K562 (cell line): ENCODE results near the gene HNF4A.

ENCODE experiments used
- CBX2 ChIP-seq: fragments of 200-600 bp; sonication (generic); IDR thresholded peaks from one replicate; pipeline ENCODE4 v1.6.1; 2012; ENCODE audit warnings: mild to moderate bottlenecking, low read length, inconsistent platforms; ENCODE audit not compliant: insufficient read depth, poor library complexity, severe bottlenecking
- ELK1 ChIP-seq: sonication (generic); formaldehyde crosslinking; IDR thresholded peaks from 2 replicates; pipeline ENCODE4 v1.8.1; 2022; ENCODE audit warnings: missing genetic modification reagents
- ESRRA ChIP-seq: fragments of 450-650 bp; IDR thresholded peaks from 2 replicates; pipeline ENCODE4 v1.6.1; 2014; ENCODE audit warnings: low read depth, mild to moderate bottlenecking, moderate library complexity, borderline replicate concordance
- HDAC1 ChIP-seq, 2 experiments: fragments of 450-650 bp; IDR thresholded peaks; 2 replicates each; pipeline ENCODE4 v1.6.1; 2016 to 2017; ENCODE audit warnings: inconsistent platforms in 1 of 2, mild to moderate bottlenecking in 1 of 2, moderate library complexity in 1 of 2
- NBN ChIP-seq: fragments of 450-650 bp; IDR thresholded peaks from 2 replicates; pipeline ENCODE4 v1.6.1; 2016; ENCODE audit warnings: low read depth, mild to moderate bottlenecking
- OTX1 ChIP-seq: fragments of 450-650 bp; formaldehyde crosslinking; IDR thresholded peaks from 2 replicates; pipeline ENCODE4 v1.4.0; 2022; ENCODE audit warnings: mild to moderate bottlenecking
- PHF8 ChIP-seq: fragments of 200-600 bp; sonication (generic); IDR thresholded peaks from 2 replicates; pipeline ENCODE4 v1.6.1; 2012; ENCODE audit warnings: mixed run types, mild to moderate bottlenecking, inconsistent platforms, low read length, moderate library complexity, borderline replicate concordance
- RFX5 ChIP-seq: IDR thresholded peaks from 2 replicates; pipeline ENCODE4 v1.6.1; 2011; ENCODE audit warnings: low read depth, mild to moderate bottlenecking, improper control_type of control experiment, low read length
- SNIP1 ChIP-seq: fragments of 450-650 bp; IDR thresholded peaks from 2 replicates; pipeline ENCODE4 v1.7.1; 2017; ENCODE audit warnings: low read depth, mild to moderate bottlenecking
- ZNF12 ChIP-seq: sonication (generic); formaldehyde crosslinking; IDR thresholded peaks from 2 replicates; pipeline ENCODE4 v1.4.0; 2020; ENCODE audit warnings: mild to moderate bottlenecking, missing genetic modification reagents
- TF ChIP-seq, protein P1 (sequence below): fragments of 200-800 bp; sonication (Bioruptor generic); IDR thresholded peaks from 2 replicates; pipeline ENCODE4 v1.6.1; 2016; ENCODE audit warnings: missing genetic modification characterization, missing compliant biosample characterization
- TF ChIP-seq, protein P2 (sequence below), 2 experiments: IDR thresholded peaks; 2 replicates each; pipeline ENCODE4 v1.6.1; 2012; ENCODE audit warnings: improper control_type of control experiment in 2 of 2, low read depth in 2 of 2, low read length in 2 of 2, borderline replicate concordance in 1 of 2
- TF ChIP-seq, protein P3 (sequence below): fragments of 450-650 bp; IDR thresholded peaks from 2 replicates; pipeline ENCODE4 v1.6.1; 2014; ENCODE audit warnings: low read depth, mild to moderate bottlenecking, moderate library complexity, borderline replicate concordance

- no peak for TF ChIP-seq OTX1 (CRISPR knock-in tag)
- TF ChIP-seq CBX2, result no peak
- no peak for TF ChIP-seq PHF8
- TF ChIP-seq ESRRA, result no peak
- no peak for TF ChIP-seq RFX5
- no peak for TF ChIP-seq ZNF12 (CRISPR knock-in tag)
- no peak for TF ChIP-seq HDAC1 (IDR thresholded peaks at IDR 0.05)
- TF ChIP-seq NBN, result no peak
- no peak for TF ChIP-seq SNIP1
- TF ChIP-seq, protein P1, sequence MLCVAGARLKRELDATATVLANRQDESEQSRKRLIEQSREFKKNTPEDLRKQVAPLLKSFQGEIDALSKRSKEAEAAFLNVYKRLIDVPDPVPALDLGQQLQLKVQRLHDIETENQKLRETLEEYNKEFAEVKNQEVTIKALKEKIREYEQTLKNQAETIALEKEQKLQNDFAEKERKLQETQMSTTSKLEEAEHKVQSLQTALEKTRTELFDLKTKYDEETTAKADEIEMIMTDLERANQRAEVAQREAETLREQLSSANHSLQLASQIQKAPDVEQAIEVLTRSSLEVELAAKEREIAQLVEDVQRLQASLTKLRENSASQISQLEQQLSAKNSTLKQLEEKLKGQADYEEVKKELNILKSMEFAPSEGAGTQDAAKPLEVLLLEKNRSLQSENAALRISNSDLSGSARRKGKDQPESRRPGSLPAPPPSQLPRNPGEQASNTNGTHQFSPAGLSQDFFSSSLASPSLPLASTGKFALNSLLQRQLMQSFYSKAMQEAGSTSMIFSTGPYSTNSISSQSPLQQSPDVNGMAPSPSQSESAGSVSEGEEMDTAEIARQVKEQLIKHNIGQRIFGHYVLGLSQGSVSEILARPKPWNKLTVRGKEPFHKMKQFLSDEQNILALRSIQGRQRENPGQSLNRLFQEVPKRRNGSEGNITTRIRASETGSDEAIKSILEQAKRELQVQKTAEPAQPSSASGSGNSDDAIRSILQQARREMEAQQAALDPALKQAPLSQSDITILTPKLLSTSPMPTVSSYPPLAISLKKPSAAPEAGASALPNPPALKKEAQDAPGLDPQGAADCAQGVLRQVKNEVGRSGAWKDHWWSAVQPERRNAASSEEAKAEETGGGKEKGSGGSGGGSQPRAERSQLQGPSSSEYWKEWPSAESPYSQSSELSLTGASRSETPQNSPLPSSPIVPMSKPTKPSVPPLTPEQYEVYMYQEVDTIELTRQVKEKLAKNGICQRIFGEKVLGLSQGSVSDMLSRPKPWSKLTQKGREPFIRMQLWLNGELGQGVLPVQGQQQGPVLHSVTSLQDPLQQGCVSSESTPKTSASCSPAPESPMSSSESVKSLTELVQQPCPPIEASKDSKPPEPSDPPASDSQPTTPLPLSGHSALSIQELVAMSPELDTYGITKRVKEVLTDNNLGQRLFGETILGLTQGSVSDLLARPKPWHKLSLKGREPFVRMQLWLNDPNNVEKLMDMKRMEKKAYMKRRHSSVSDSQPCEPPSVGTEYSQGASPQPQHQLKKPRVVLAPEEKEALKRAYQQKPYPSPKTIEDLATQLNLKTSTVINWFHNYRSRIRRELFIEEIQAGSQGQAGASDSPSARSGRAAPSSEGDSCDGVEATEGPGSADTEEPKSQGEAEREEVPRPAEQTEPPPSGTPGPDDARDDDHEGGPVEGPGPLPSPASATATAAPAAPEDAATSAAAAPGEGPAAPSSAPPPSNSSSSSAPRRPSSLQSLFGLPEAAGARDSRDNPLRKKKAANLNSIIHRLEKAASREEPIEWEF (CRISPR knock-in tag), result no peak
- TF ChIP-seq, protein P2, sequence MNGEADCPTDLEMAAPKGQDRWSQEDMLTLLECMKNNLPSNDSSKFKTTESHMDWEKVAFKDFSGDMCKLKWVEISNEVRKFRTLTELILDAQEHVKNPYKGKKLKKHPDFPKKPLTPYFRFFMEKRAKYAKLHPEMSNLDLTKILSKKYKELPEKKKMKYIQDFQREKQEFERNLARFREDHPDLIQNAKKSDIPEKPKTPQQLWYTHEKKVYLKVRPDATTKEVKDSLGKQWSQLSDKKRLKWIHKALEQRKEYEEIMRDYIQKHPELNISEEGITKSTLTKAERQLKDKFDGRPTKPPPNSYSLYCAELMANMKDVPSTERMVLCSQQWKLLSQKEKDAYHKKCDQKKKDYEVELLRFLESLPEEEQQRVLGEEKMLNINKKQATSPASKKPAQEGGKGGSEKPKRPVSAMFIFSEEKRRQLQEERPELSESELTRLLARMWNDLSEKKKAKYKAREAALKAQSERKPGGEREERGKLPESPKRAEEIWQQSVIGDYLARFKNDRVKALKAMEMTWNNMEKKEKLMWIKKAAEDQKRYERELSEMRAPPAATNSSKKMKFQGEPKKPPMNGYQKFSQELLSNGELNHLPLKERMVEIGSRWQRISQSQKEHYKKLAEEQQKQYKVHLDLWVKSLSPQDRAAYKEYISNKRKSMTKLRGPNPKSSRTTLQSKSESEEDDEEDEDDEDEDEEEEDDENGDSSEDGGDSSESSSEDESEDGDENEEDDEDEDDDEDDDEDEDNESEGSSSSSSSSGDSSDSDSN (IDR thresholded peaks at IDR 0.05; ENCODE audit: borderline replicate concordance in 1 of 2, low read depth in 2 of 2, low read length in 2 of 2), result no peak
- TF ChIP-seq ELK1, result no peak
- TF ChIP-seq, protein P3, sequence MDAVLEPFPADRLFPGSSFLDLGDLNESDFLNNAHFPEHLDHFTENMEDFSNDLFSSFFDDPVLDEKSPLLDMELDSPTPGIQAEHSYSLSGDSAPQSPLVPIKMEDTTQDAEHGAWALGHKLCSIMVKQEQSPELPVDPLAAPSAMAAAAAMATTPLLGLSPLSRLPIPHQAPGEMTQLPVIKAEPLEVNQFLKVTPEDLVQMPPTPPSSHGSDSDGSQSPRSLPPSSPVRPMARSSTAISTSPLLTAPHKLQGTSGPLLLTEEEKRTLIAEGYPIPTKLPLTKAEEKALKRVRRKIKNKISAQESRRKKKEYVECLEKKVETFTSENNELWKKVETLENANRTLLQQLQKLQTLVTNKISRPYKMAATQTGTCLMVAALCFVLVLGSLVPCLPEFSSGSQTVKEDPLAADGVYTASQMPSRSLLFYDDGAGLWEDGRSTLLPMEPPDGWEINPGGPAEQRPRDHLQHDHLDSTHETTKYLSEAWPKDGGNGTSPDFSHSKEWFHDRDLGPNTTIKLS, result no peak
Measured at GRCh38 chr20:44400671-44400969, 45.1 kb downstream of the HNF4A start.
